HCT116 (cell line): ENCODE results near the gene ZCCHC24.

Experiments
- EGR1 ChIP-seq: IDR thresholded peaks from 2 replicates; pipeline ENCODE4 v1.6.1; 2012; ENCODE audit warnings: low read depth
- EZH2phosphoT487 ChIP-seq: fragments of 200-600 bp; IDR thresholded peaks from 2 replicates; pipeline ENCODE4 v1.6.1; 2018; ENCODE audit warnings: antibody characterized with exemption, borderline replicate concordance
- FOSL1 ChIP-seq: IDR thresholded peaks from 2 replicates; pipeline ENCODE4 v1.6.1; 2012; ENCODE audit warnings: low read depth
- POLR2A ChIP-seq: IDR thresholded peaks from 2 replicates; pipeline ENCODE4 v1.7.0; 2011; ENCODE audit warnings: borderline replicate concordance; ENCODE audit not compliant: insufficient read depth, insufficient read length; ENCODE audit errors: extremely low read depth
- TF ChIP-seq, protein P1 (sequence below): IDR thresholded peaks from 2 replicates; pipeline ENCODE4 v1.6.1; 2011; ENCODE audit warnings: mild to moderate bottlenecking, low read length, moderate library complexity; ENCODE audit not compliant: insufficient replicate concordance; ENCODE audit errors: extremely low read depth
- TF ChIP-seq, protein P2 (sequence below), 3 experiments: fragments of 200-600 bp in 1 of 3; sonication (generic) in 1 of 3; IDR thresholded peaks in 2 of 3; conservative IDR thresholded peaks in 1 of 3; 2 replicates each; pipeline ENCODE4 v1.5.1; 2012 to 2017; ENCODE audit warnings: low read depth in 2 of 3, low read length in 2 of 3, antibody characterized with exemption in 1 of 3, borderline replicate concordance in 1 of 3, control low read depth in 1 of 3, mild to moderate bottlenecking in 1 of 3, mixed read lengths in 1 of 3, mixed run types in 1 of 3, moderate library complexity in 1 of 3; ENCODE audit not compliant: insufficient read depth in 1 of 3
- TF ChIP-seq, protein P3 (sequence below): IDR thresholded peaks from 2 replicates; pipeline ENCODE4 v1.6.1; 2012; ENCODE audit warnings: low read depth

DNA sequence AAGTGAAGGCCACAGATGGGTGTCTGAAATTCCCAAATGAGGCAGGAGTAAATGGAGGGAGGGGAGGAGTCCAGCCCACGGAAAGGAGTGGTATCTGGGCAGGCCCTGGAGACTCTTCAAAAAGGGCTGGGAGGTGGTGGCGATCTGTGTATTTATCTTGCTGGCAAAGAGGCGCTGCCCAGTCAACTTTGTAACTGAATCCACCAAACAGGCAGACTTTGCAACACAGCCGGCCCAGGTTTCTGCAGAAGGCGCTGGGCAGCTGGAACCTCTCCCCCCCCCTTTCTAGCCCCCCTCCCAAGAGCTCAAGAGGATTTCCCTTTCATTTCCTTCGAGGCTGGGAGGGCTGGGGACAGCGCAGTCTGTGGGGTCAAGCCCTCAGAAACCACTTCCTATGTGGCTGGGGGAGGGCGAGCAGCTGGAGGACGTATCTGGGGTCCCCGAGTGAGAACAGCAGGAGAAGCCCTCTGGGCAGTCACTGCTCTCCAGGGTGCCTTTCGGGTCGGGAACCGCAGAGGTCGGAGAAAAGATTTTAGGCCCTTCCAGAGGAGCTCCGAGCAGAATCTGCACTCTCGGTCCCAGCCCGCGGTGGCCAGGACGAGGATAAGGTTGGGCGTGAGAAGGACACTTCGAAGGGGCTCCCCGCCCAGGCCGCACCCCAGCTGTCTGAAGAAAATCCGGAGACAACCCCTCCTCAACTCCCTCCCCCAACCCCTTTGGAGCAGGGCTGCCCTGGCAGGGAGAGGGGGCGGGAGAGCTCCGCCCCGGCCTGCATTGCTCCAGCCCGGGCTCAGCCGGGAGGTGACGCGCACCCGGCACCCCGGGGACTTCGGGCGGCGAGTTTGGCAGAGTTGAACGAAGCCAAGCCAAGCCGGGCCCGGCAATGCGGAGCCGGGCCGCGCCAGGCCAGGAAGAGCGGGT, 965 bp downstream of the ZCCHC24 start:
- TF ChIP-seq, protein P1, sequence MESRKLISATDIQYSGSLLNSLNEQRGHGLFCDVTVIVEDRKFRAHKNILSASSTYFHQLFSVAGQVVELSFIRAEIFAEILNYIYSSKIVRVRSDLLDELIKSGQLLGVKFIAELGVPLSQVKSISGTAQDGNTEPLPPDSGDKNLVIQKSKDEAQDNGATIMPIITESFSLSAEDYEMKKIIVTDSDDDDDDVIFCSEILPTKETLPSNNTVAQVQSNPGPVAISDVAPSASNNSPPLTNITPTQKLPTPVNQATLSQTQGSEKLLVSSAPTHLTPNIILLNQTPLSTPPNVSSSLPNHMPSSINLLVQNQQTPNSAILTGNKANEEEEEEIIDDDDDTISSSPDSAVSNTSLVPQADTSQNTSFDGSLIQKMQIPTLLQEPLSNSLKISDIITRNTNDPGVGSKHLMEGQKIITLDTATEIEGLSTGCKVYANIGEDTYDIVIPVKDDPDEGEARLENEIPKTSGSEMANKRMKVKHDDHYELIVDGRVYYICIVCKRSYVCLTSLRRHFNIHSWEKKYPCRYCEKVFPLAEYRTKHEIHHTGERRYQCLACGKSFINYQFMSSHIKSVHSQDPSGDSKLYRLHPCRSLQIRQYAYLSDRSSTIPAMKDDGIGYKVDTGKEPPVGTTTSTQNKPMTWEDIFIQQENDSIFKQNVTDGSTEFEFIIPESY = no peak
- TF ChIP-seq POLR2A = no peak
- TF ChIP-seq, protein P2, sequence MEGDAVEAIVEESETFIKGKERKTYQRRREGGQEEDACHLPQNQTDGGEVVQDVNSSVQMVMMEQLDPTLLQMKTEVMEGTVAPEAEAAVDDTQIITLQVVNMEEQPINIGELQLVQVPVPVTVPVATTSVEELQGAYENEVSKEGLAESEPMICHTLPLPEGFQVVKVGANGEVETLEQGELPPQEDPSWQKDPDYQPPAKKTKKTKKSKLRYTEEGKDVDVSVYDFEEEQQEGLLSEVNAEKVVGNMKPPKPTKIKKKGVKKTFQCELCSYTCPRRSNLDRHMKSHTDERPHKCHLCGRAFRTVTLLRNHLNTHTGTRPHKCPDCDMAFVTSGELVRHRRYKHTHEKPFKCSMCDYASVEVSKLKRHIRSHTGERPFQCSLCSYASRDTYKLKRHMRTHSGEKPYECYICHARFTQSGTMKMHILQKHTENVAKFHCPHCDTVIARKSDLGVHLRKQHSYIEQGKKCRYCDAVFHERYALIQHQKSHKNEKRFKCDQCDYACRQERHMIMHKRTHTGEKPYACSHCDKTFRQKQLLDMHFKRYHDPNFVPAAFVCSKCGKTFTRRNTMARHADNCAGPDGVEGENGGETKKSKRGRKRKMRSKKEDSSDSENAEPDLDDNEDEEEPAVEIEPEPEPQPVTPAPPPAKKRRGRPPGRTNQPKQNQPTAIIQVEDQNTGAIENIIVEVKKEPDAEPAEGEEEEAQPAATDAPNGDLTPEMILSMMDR (IDR thresholded peaks at IDR 0.05 in 2 of 3, conservative IDR thresholded peaks at IDR 0.05 in 1 of 3; ENCODE audit: borderline replicate concordance in 1 of 3, insufficient read depth in 1 of 3, low read depth in 2 of 3, low read length in 2 of 3) = no peak
- TF ChIP-seq, protein P3, sequence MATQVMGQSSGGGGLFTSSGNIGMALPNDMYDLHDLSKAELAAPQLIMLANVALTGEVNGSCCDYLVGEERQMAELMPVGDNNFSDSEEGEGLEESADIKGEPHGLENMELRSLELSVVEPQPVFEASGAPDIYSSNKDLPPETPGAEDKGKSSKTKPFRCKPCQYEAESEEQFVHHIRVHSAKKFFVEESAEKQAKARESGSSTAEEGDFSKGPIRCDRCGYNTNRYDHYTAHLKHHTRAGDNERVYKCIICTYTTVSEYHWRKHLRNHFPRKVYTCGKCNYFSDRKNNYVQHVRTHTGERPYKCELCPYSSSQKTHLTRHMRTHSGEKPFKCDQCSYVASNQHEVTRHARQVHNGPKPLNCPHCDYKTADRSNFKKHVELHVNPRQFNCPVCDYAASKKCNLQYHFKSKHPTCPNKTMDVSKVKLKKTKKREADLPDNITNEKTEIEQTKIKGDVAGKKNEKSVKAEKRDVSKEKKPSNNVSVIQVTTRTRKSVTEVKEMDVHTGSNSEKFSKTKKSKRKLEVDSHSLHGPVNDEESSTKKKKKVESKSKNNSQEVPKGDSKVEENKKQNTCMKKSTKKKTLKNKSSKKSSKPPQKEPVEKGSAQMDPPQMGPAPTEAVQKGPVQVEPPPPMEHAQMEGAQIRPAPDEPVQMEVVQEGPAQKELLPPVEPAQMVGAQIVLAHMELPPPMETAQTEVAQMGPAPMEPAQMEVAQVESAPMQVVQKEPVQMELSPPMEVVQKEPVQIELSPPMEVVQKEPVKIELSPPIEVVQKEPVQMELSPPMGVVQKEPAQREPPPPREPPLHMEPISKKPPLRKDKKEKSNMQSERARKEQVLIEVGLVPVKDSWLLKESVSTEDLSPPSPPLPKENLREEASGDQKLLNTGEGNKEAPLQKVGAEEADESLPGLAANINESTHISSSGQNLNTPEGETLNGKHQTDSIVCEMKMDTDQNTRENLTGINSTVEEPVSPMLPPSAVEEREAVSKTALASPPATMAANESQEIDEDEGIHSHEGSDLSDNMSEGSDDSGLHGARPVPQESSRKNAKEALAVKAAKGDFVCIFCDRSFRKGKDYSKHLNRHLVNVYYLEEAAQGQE = no peak
- no peak for TF ChIP-seq EZH2phosphoT487
- no peak for TF ChIP-seq EGR1
- no peak for TF ChIP-seq FOSL1
